HFF-Myc (cell line): Measurements from ENCODE around the gene DGKI.

ENCODE experiments used
- DNase-seq: peaks from one replicate; pipeline ENCODE4 v3.0.0-alpha.2; 2011; ENCODE audit warnings: low read depth; ENCODE audit errors: extremely low read depth
- H3K4me3 ChIP-seq: replicated peaks from 2 replicates; pipeline ENCODE4 v1.5.1; 2011; ENCODE audit warnings: low read depth, mild to moderate bottlenecking, control low read depth, low read length
- CTCF ChIP-seq: IDR thresholded peaks from 2 replicates; pipeline ENCODE4 v1.5.1; 2012; ENCODE audit warnings: mild to moderate bottlenecking, low read depth, low read length, control low read depth; ENCODE audit errors: missing control alignments

DGKI gene

GRCh38 chr7:137751361-137752009 is 95.3 kb downstream of the DGKI start:
- TF ChIP-seq CTCF, result no peak
- no peak overlapping the region for H3K4me3 ChIP-seq
- no peak for DNase-seq

- TF ChIP-seq CTCF, result no peak
- no peak for DNase-seq
- no peak overlapping the region for H3K4me3 ChIP-seq
Observed at GRCh38 chr7:137747359-137748031, 99.3 kb downstream of the DGKI start.

GRCh38 chr7:137743021-137743420 is 103.8 kb downstream of the DGKI start:
- no peak overlapping the region for H3K4me3 ChIP-seq
- no peak for TF ChIP-seq CTCF
- no peak for DNase-seq

GRCh38 chr7:137742051-137742450 is 104.7 kb downstream of the DGKI start:
- DNase-seq, result no peak
- no peak overlapping the region for H3K4me3 ChIP-seq
- no peak for TF ChIP-seq CTCF

GRCh38 chr7:137741443-137741842 is 105.3 kb downstream of the DGKI start:
- no peak for DNase-seq
- H3K4me3 ChIP-seq, result no peak overlapping the region
- TF ChIP-seq CTCF, result no peak

- no peak for DNase-seq
- H3K4me3 ChIP-seq, result no peak overlapping the region
- TF ChIP-seq CTCF, result no peak
Observed at GRCh38 chr7:137734221-137734620, 112.6 kb downstream of the DGKI start.
